GM21526 (cell line): ENCODE results near the gene TANK.
"Not testable (repeated sequence)": the region's sequence is repeated elsewhere in the genome, so short reads cannot be mapped to it uniquely, and the experiment has no call there.

ENCODE experiments used
- ATAC-seq: cut with Tn5 transposase; IDR thresholded peaks from one replicate; pipeline ENCODE4 v1.9.1; 2021; ENCODE audit warnings: moderate library complexity; ENCODE audit not compliant: unreplicated experiment, low FRiP score

TANK gene

GRCh38 chr2:161257123-161257952 is 97.1 kb downstream of the TANK start:
- ATAC-seq = no peak

GRCh38 chr2:161265874-161266273 is 105.6 kb downstream of the TANK start:
- no peak for ATAC-seq

- ATAC-seq = no peak
Observed at GRCh38 chr2:161269111-161269510, 108.9 kb downstream of the TANK start.

GRCh38 chr2:161273038-161273760 is 113.0 kb downstream of the TANK start:
- ATAC-seq = peak; percentile 84

- ATAC-seq = not testable (repeated sequence)
Observed at GRCh38 chr2:161278564-161279229, 118.5 kb downstream of the TANK start.

GRCh38 chr2:161279230-161279815 is 119.1 kb downstream of the TANK start:
- ATAC-seq = not testable (repeated sequence)

GRCh38 chr2:161280906-161281323 is 120.7 kb downstream of the TANK start:
- ATAC-seq = not testable (repeated sequence)

- ATAC-seq = not testable (repeated sequence)
Observed at GRCh38 chr2:161281615-161282310, 121.5 kb downstream of the TANK start.

- ATAC-seq = not testable (repeated sequence)
Observed at GRCh38 chr2:161282311-161282644, 122.0 kb downstream of the TANK start.

- ATAC-seq = no peak
Observed at GRCh38 chr2:161283926-161284325, 123.7 kb downstream of the TANK start.
